Measurements from ENCODE around the gene CNIH2. TPM values are rescaled to one million over a fixed set of nuclear protein-coding genes. Genes with fewer than 3 reads are reported as not detected.
"Not testable (repeated sequence)": the region's sequence is repeated elsewhere in the genome, so short reads cannot be mapped to it uniquely, and the experiment has no call there.

Gene CNIH2
- polyA plus RNA-seq, 1 donor, result 8.0 TPM

- no peak for DNase-seq
- Histone ChIP-seq H3K4me3 (ENCODE audit: low read length) (no peak overlapping the region), H3K4me1 (ENCODE audit: control insufficient read depth, insufficient read depth, low read length) (no peaks in the 10 kb centered on the region), H3K36me3 (ENCODE audit: control insufficient read depth, insufficient read depth, low read length) (no peaks in the 10 kb centered on the region), H3K9me3 (ENCODE audit: control insufficient read depth, low read depth, low read length) (peaks cover 4% of the 10 kb centered on the region), H3K27me3 (ENCODE audit: control insufficient read depth, insufficient read depth, low read length) (peaks cover 23% of the 10 kb centered on the region), H3K27ac (ENCODE audit: low read length) (no peak overlapping the region)
- no CpG with 5 or more reads among the region's 3 CpGs for WGBS (ENCODE audit: insufficient coverage, low lambda C conversion rate)
These were observed 21.2 kb downstream of the CNIH2 start for GRCh38 chr11:66299186-66299585.

DNA sequence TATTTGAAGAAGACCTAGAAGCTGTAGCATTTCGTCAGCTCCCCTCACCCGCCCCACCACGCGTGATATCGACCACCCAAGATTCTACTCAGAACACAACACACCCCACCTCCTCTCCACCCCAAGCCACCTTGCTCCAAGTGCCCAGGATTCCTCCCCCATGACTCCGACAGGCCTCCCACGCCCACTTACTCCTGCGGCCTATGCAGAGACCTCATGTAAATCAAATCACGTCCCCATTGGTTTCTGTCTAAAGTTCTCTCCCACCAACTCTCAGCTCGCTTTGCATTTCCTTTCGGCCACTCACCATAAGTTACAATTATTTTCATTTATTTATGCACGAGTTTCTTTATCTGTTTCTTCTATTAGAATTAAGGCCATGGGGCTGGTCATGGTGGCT is 24.7 kb downstream of the CNIH2 start:
- Histone ChIP-seq H3K36me3 (ENCODE audit: control insufficient read depth, insufficient read depth, low read length) (no peaks in the 10 kb centered on the region), H3K9me3 (ENCODE audit: control insufficient read depth, low read depth, low read length) (no peaks in the 10 kb centered on the region), H3K27ac (ENCODE audit: low read length) (no peak overlapping the region), H3K27me3 (ENCODE audit: control insufficient read depth, insufficient read depth, low read length) (peaks cover 7% of the 10 kb centered on the region), H3K4me3 (ENCODE audit: low read length) (no peak overlapping the region), H3K4me1 (ENCODE audit: control insufficient read depth, insufficient read depth, low read length) (no peaks in the 10 kb centered on the region)
- WGBS (ENCODE audit: insufficient coverage, low lambda C conversion rate), result 100% methylated on average over 3 of the region's 12 CpGs
- DNase-seq, result no peak

DNA sequence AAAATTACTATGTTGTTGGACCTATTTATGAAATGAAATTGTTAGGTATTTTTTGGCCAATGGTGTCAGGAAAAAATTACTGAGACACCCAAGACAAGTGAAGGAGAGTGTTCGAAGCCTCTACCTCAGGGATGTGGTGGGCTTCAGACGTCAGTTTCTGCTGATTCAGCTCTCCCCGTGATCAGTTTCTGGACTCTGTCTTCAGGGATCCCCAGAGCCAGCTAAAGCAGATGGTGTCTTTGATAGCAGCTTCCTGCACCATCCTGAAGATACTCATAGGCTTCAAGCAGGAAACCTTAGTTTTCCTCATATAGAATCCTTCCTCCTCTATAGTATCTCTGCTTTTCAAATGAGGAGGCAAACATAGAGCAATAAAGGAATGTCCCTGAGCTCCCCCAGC is 31.5 kb downstream of the CNIH2 start:
- Histone ChIP-seq H3K9me3 (ENCODE audit: control insufficient read depth, low read depth, low read length) (no peaks in the 10 kb centered on the region), H3K27me3 (ENCODE audit: control insufficient read depth, insufficient read depth, low read length) (no peaks in the 10 kb centered on the region), H3K4me3 (ENCODE audit: low read length) (no peak overlapping the region), H3K27ac (ENCODE audit: low read length) (no peak overlapping the region), H3K36me3 (ENCODE audit: control insufficient read depth, insufficient read depth, low read length) (no peaks in the 10 kb centered on the region), H3K4me1 (ENCODE audit: control insufficient read depth, insufficient read depth, low read length) (peaks cover 13% of the 10 kb centered on the region)
- DNase-seq, result no peak
- WGBS (ENCODE audit: insufficient coverage, low lambda C conversion rate), result no CpG with 5 or more reads among the region's 3 CpGs

- DNase-seq, result no peak
- Histone ChIP-seq H3K27me3 (ENCODE audit: control insufficient read depth, insufficient read depth, low read length) (no peaks in the 10 kb centered on the region), H3K9me3 (ENCODE audit: control insufficient read depth, low read depth, low read length) (no peaks in the 10 kb centered on the region), H3K27ac (ENCODE audit: low read length) (no peak overlapping the region), H3K36me3 (ENCODE audit: control insufficient read depth, insufficient read depth, low read length) (no peaks in the 10 kb centered on the region), H3K4me1 (ENCODE audit: control insufficient read depth, insufficient read depth, low read length) (peaks cover 13% of the 10 kb centered on the region), H3K4me3 (ENCODE audit: low read length) (no peak overlapping the region)
- no CpG with 5 or more reads among the region's 8 CpGs for WGBS (ENCODE audit: insufficient coverage, low lambda C conversion rate)
These were observed 32.3 kb downstream of the CNIH2 start for GRCh38 chr11:66310324-66310723.

DNA sequence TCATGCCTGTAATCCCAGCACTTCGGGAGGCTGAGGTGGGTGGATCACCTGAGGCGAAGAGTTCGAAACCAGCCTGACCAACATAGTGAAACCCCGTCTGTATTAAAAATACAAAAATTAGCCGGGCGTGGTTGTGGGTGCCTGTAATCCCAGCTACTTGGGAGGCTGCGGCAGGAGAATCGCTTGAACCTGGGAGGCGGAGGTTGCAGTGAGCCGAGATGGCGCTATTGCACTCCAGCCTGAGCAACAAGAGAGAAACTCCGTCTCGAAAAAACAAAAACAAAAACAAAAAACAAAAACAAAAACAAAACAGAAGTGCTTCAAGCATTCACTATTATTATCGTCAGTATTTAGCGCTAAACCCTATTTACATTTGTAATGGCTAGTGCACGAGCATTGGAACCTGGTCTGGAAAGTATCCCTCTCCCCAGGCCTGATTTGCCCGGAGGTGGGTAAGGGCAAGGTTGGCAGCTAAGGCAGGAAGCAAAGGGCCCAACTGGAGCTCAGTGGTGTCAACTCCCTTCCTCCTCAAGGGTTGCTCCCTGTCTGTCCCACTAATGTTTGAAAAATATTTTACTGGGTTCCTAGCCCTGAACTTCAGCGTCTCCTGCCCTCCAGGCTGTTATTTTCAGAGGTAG is 32.9 kb downstream of the CNIH2 start:
- WGBS (ENCODE audit: insufficient coverage, low lambda C conversion rate), result 90% methylated on average over 2 of the region's 18 CpGs
- H3K9me3 ChIP-seq (ENCODE audit: control insufficient read depth, low read depth, low read length); H3K36me3 ChIP-seq (ENCODE audit: control insufficient read depth, insufficient read depth, low read length); H3K4me3 ChIP-seq (ENCODE audit: low read length); H3K27me3 ChIP-seq (ENCODE audit: control insufficient read depth, insufficient read depth, low read length); H3K27ac ChIP-seq (ENCODE audit: low read length); DNase-seq: not testable (repeated sequence)
- peaks cover 13% of the 10 kb centered on the region for H3K4me1 ChIP-seq (ENCODE audit: control insufficient read depth, insufficient read depth, low read length)

- H3K36me3 ChIP-seq (ENCODE audit: control insufficient read depth, insufficient read depth, low read length), result no peaks in the 10 kb centered on the region
- no peaks in the 10 kb centered on the region for H3K9me3 ChIP-seq (ENCODE audit: control insufficient read depth, low read depth, low read length)
- DNase-seq, result no peak
- peak overlapping the region; percentile 98 for H3K27ac ChIP-seq (ENCODE audit: low read length)
- peaks cover 13% of the 10 kb centered on the region for H3K4me1 ChIP-seq (ENCODE audit: control insufficient read depth, insufficient read depth, low read length)
- WGBS (ENCODE audit: insufficient coverage, low lambda C conversion rate), result no CpG with 5 or more reads among the region's 26 CpGs
- no peaks in the 10 kb centered on the region for H3K27me3 ChIP-seq (ENCODE audit: control insufficient read depth, insufficient read depth, low read length)
- peak overlapping the region; percentile 58 for H3K4me3 ChIP-seq (ENCODE audit: low read length)
These were observed 33.5 kb downstream of the CNIH2 start for GRCh38 chr11:66311470-66311964.

GRCh38 chr11:66311965-66312548 is 34.1 kb downstream of the CNIH2 start:
- H3K4me1 ChIP-seq (ENCODE audit: control insufficient read depth, insufficient read depth, low read length), result peaks cover 13% of the 10 kb centered on the region
- no CpG with 5 or more reads among the region's 44 CpGs for WGBS (ENCODE audit: insufficient coverage, low lambda C conversion rate)
- H3K27me3 ChIP-seq (ENCODE audit: control insufficient read depth, insufficient read depth, low read length), result no peaks in the 10 kb centered on the region
- H3K36me3 ChIP-seq (ENCODE audit: control insufficient read depth, insufficient read depth, low read length), result no peaks in the 10 kb centered on the region
- DNase-seq, result peak; percentile 93 to 97
- H3K9me3 ChIP-seq (ENCODE audit: control insufficient read depth, low read depth, low read length), result no peaks in the 10 kb centered on the region
- peak overlapping the region; percentile 98 for H3K27ac ChIP-seq (ENCODE audit: low read length)
- peak overlapping the region; percentile 58 for H3K4me3 ChIP-seq (ENCODE audit: low read length)

DNA sequence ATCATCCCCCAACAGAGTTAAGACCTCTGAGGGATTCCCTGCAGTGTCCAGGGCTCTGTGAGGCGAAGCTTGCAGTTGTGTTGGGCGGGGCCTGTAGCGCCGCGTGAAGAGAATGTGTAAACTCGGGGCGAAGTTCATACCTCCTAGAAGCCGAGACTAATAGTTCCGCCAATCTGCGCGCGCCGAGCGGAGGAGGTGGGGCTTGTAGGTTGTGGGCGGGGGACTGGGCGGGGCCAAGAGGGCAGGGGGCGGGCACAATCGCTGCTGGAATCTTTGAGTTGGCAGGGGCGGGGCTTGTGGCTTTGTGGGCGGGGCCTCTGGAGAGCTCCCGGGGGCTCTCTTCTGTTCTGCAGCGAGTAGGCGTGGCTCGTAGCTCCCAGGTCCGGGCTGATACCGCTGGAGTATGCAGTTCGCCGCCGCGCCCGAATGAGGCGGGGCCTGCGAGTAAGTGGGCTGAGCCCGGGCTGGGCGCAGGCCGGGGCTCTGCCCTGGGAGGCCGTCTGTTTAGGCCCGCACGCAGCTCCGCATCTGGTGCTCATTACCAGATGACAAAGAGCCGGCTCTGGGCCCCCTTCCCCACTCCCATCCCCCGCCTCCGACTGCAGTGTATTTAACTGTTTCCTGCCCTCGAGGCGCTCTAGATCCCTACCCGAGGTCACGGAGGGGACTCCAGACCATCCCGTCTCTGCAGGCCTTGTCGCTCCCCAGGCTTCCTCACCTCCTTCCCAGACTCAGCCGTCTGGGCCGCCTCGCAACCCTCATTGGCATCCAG is 34.8 kb downstream of the CNIH2 start:
- no peaks in the 10 kb centered on the region for H3K9me3 ChIP-seq (ENCODE audit: control insufficient read depth, low read depth, low read length)
- peak overlapping the region; percentile 59 for H3K4me3 ChIP-seq (ENCODE audit: low read length)
- peak overlapping the region; percentile 99 for H3K27ac ChIP-seq (ENCODE audit: low read length)
- no peaks in the 10 kb centered on the region for H3K36me3 ChIP-seq (ENCODE audit: control insufficient read depth, insufficient read depth, low read length)
- no peaks in the 10 kb centered on the region for H3K27me3 ChIP-seq (ENCODE audit: control insufficient read depth, insufficient read depth, low read length)
- no CpG with 5 or more reads among the region's 52 CpGs for WGBS (ENCODE audit: insufficient coverage, low lambda C conversion rate)
- DNase-seq, result peak; percentile 99
- peaks cover 20% of the 10 kb centered on the region for H3K4me1 ChIP-seq (ENCODE audit: control insufficient read depth, insufficient read depth, low read length)

- peak in 1 of 2 donors; percentile 60 for DNase-seq
- WGBS (ENCODE audit: insufficient coverage, low lambda C conversion rate), result no CpG with 5 or more reads among the region's 38 CpGs
- Histone ChIP-seq H3K27me3 (ENCODE audit: control insufficient read depth, insufficient read depth, low read length) (no peaks in the 10 kb centered on the region), H3K9me3 (ENCODE audit: control insufficient read depth, low read depth, low read length) (no peaks in the 10 kb centered on the region), H3K4me1 (ENCODE audit: control insufficient read depth, insufficient read depth, low read length) (peaks cover 28% of the 10 kb centered on the region), H3K36me3 (ENCODE audit: control insufficient read depth, insufficient read depth, low read length) (no peaks in the 10 kb centered on the region), H3K4me3 (ENCODE audit: low read length) (peak overlapping the region; percentile 59), H3K27ac (ENCODE audit: low read length) (peak overlapping the region; percentile 99)
These were observed 35.6 kb downstream of the CNIH2 start for GRCh38 chr11:66313321-66314185.

DNA sequence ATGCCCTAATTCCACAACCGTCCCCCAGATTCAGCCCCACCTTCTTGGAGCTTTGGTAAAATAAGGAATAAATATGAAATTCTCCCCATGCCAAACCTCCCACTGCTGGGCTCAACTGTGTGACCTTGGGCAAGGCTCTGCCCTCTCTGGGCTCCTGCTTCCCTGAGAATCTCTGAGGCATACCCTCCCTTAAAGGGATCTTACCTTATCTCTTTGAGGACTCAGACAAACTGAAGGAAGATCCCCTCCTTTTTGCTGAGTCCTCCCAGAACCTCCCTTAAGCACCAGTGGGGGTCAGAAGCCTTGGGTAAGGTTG is 36.2 kb downstream of the CNIH2 start:
- no peaks in the 10 kb centered on the region for H3K9me3 ChIP-seq (ENCODE audit: control insufficient read depth, low read depth, low read length)
- no peaks in the 10 kb centered on the region for H3K36me3 ChIP-seq (ENCODE audit: control insufficient read depth, insufficient read depth, low read length)
- H3K27me3 ChIP-seq (ENCODE audit: control insufficient read depth, insufficient read depth, low read length), result no peaks in the 10 kb centered on the region
- no peak for DNase-seq
- peak overlapping the region; percentile 99 for H3K27ac ChIP-seq (ENCODE audit: low read length)
- H3K4me1 ChIP-seq (ENCODE audit: control insufficient read depth, insufficient read depth, low read length), result peaks cover 34% of the 10 kb centered on the region
- H3K4me3 ChIP-seq (ENCODE audit: low read length), result peak overlapping the region; percentile 59
- WGBS (ENCODE audit: insufficient coverage, low lambda C conversion rate), result no CpG with 5 or more reads among the region's 1 CpG
